Smooth muscle cell (in vitro differentiated cells): ENCODE results near the gene TAS1R1. TPM values are rescaled to one million over a fixed set of nuclear protein-coding genes. Genes with fewer than 3 reads are reported as not detected.

Experiments used
- DNase-seq: peaks from one replicate; lab custom pipeline; 2025; ENCODE audit not compliant: unreplicated experiment; lab: John Stamatoyannopoulos, UW
- H2AFZ ChIP-seq: fragments of 200-600 bp; sonication (generic); 2 replicates; pipeline ENCODE4 v1.6.0; 2016; ENCODE audit warnings: antibody characterized with exemption, low read depth, mild to moderate bottlenecking
- H3F3A ChIP-seq: fragments of 200-600 bp; sonication (generic); 2 replicates; pipeline ENCODE4 v1.6.0; 2017; ENCODE audit warnings: antibody characterized with exemption, low read depth
- H3K27ac ChIP-seq: fragments of 200-600 bp; sonication (generic); 2 replicates; pipeline ENCODE4 v1.5.1; 2016; ENCODE audit warnings: low read depth, mild to moderate bottlenecking
- H3K27me3 ChIP-seq: fragments of 200-600 bp; sonication (generic); 2 replicates; pipeline ENCODE4 v1.6.1; 2016; ENCODE audit warnings: low read depth, mild to moderate bottlenecking
- H3K36me3 ChIP-seq: fragments of 200-600 bp; sonication (generic); 2 replicates; pipeline ENCODE4 v1.5.1; 2016; ENCODE audit warnings: low read depth
- H3K4me1 ChIP-seq: fragments of 200-600 bp; sonication (generic); 2 replicates; pipeline ENCODE4 v1.5.1; 2016; ENCODE audit warnings: low read depth
- H3K4me2 ChIP-seq: fragments of 200-600 bp; sonication (generic); 2 replicates; pipeline ENCODE4 v1.6.0; 2016; ENCODE audit warnings: mild to moderate bottlenecking
- H3K4me3 ChIP-seq: fragments of 200-600 bp; sonication (generic); 2 replicates; pipeline ENCODE4 v1.5.1; 2016; ENCODE audit warnings: mild to moderate bottlenecking
- H3K79me2 ChIP-seq: fragments of 200-600 bp; sonication (generic); 2 replicates; pipeline ENCODE4 v1.6.0; 2016; ENCODE audit warnings: low read depth, mild to moderate bottlenecking
- H3K9ac ChIP-seq: fragments of 200-600 bp; sonication (generic); 2 replicates; pipeline ENCODE4 v1.6.0; 2016; ENCODE audit warnings: low read depth
- H3K9me3 ChIP-seq: fragments of 200-600 bp; sonication (generic); replicated peaks from 2 replicates; pipeline ENCODE4 v1.5.1; 2016; ENCODE audit warnings: low read depth
- H4K20me1 ChIP-seq: fragments of 200-600 bp; sonication (generic); 2 replicates; pipeline ENCODE4 v1.6.0; 2016; ENCODE audit warnings: low read depth
- CTCF ChIP-seq: fragments of 200-600 bp; sonication (generic); IDR thresholded peaks from 2 replicates; pipeline ENCODE4 v1.5.1; 2017; ENCODE audit warnings: borderline replicate concordance, mild to moderate bottlenecking, antibody characterized with exemption; ENCODE audit not compliant: insufficient read depth, poor library complexity, severe bottlenecking
- WGBS: methylation state at CpG from one replicate; pipeline ENCODE4 v1.1.7; 2016; ENCODE audit warnings: low lambda C conversion rate; 5-methylcytosine and 5-hydroxymethylcytosine counted together
- polyA plus RNA-seq: library from polyadenylated mRNA; unstranded; fragments of >200 nt; fragmentation: Nextera tagmentation; extraction: Ambion mirVana; gene quantifications from 2 replicates; pipeline ENCODE4 v1.2.1, GENCODE V29; 2016
- total RNA-seq: library from RNA; depleted of rRNA; stranded (reverse); fragments of >200 nt; gene quantifications from 2 replicates; pipeline ENCODE4 v1.2.3, GENCODE V29; 2014

The TAS1R1 gene
- total and polyA plus RNA-seq, 2 experiments from 2014 or later, result 0.27 TPM; not detected in 1

GRCh38 chr1:6586404-6586816 is 31.3 kb downstream of the TAS1R1 start:
- H3F3A ChIP-seq, result no peaks in the 10 kb centered on the region
- no peak for DNase-seq
- 95% methylated on average over 8 of the region's 11 CpGs for WGBS
- no peak overlapping the region for H3K4me3 ChIP-seq
- TF ChIP-seq CTCF, result no peak
- H3K27ac ChIP-seq, result no peak overlapping the region
- H3K79me2 ChIP-seq, result peaks cover 4% of the 10 kb centered on the region
- H3K9ac ChIP-seq, result no peak overlapping the region
- H3K36me3 ChIP-seq, result no peaks in the 10 kb centered on the region
- H4K20me1 ChIP-seq, result peaks cover 17% of the 10 kb centered on the region
- no peaks in the 10 kb centered on the region for H3K27me3 ChIP-seq
- no peak overlapping the region for H2AFZ ChIP-seq
- no peaks in the 10 kb centered on the region for H3K9me3 ChIP-seq
- no peak overlapping the region for H3K4me2 ChIP-seq
- H3K4me1 ChIP-seq, result no peaks in the 10 kb centered on the region

GRCh38 chr1:6587261-6588005 is 32.3 kb downstream of the TAS1R1 start:
- peaks cover 4% of the 10 kb centered on the region for H3K79me2 ChIP-seq
- H3K4me2 ChIP-seq, result no peak overlapping the region
- no peaks in the 10 kb centered on the region for H3K9me3 ChIP-seq
- TF ChIP-seq CTCF, result no peak
- H3K4me3 ChIP-seq, result no peak overlapping the region
- peaks cover 21% of the 10 kb centered on the region for H4K20me1 ChIP-seq
- H3K27me3 ChIP-seq, result no peaks in the 10 kb centered on the region
- DNase-seq, result no peak
- H3K27ac ChIP-seq, result no peak overlapping the region
- no peaks in the 10 kb centered on the region for H3K36me3 ChIP-seq
- no peak overlapping the region for H3K9ac ChIP-seq
- no peaks in the 10 kb centered on the region for H3K4me1 ChIP-seq
- H3F3A ChIP-seq, result no peaks in the 10 kb centered on the region
- 92% methylated on average over 13 of the region's 13 CpGs for WGBS
- no peak overlapping the region for H2AFZ ChIP-seq

DNA sequence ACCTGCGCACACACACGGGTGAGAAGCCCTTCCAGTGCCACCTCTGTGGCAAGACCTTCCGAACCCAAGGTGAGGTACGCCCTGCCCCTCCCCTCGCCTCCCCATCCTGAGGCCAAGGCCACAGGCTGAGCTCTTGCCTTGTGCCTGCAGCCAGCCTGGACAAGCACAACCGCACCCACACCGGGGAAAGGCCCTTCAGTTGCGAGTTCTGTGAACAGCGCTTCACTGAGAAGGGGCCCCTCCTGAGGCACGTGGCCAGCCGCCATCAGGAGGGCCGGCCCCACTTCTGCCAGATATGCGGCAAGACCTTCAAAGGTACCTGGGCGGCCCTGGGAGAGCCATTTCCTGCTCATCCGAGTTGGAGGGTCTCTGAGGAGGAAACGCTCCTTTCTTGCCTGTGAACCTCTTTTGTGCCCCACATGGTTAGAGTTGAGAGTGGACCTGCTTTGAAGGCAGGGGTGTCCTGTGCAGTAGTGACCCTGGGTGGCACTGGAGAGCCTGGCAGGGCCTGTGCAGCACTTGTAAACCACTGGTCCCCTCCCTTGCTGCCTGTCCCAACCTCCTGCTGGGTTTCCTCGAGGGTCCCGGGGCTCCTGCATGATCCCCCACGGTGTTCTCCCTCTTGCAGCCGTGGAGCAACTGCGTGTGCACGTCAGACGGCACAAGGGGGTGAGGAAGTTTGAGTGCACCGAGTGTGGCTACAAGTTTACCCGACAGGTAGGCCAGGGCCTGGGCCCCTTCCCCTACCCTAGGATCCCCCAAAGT is 33.2 kb downstream of the TAS1R1 start:
- WGBS, result 91% methylated on average over 25 of the region's 25 CpGs
- no peak overlapping the region for H3K9ac ChIP-seq

More for the DNA sequence above, 33.2 kb downstream of the TAS1R1 start:
- Histone ChIP-seq H3K27me3 (no peaks in the 10 kb centered on the region), H3K4me3 (no peak overlapping the region), H3K4me1 (no peaks in the 10 kb centered on the region), H2AFZ (no peak overlapping the region), H3K9me3 (no peaks in the 10 kb centered on the region), H3K79me2 (no peaks in the 10 kb centered on the region), H3K4me2 (no peak overlapping the region), H3F3A (no peaks in the 10 kb centered on the region), H4K20me1 (peaks cover 23% of the 10 kb centered on the region), H3K27ac (no peak overlapping the region), H3K36me3 (no peaks in the 10 kb centered on the region)
- DNase-seq, result no peak
- TF ChIP-seq CTCF, result no peak
